Adipose tissue (tissue), 3 donors: ENCODE measurements around the gene VPS13D. TPM values are rescaled to one million over a fixed set of nuclear protein-coding genes. Genes with fewer than 3 reads are reported as not detected.

Experiments
- H3K27ac ChIP-seq: one replicate; pipeline ENCODE4 v1.5.1; 2013; ENCODE audit warnings: low read depth, low read length
- WGBS, 3 donors: extraction: QIAGEN DNeasy Blood & Tissue Kit; methylation state at CpG; one replicate each; pipeline ENCODE4 v1.1.7; 2013; 5-methylcytosine and 5-hydroxymethylcytosine counted together
- polyA plus RNA-seq, 3 donors: library from polyadenylated mRNA; stranded (reverse); fragments of 200-250 nt; gene quantifications; one replicate each; pipeline ENCODE4 v1.2.3, GENCODE V29; 2013
- donor health status: healthy with polysubstance abuse.
- donor health status: Bipolar disorder and iron deficiency.
- donor health status: healthy.

VPS13D gene
- polyA plus RNA-seq, 3 donors, result 10.6 to 40.7 (median 23.4) TPM

GRCh38 chr1:12343823-12344487 lies 114.1 kb downstream of the VPS13D start:
- 47 to 78% (median 52%) methylated on average over 2 of the region's 2 CpGs for WGBS, 3 donors
- H3K27ac ChIP-seq, result no peak overlapping the region

- 18 to 67% (median 20%) methylated on average over 9 of the region's 9 CpGs for WGBS, 3 donors
- H3K27ac ChIP-seq, result peak overlapping the region; percentile 11
Observed at GRCh38 chr1:12344596-12345349, 114.9 kb downstream of the VPS13D start.

GRCh38 chr1:12345350-12346217 lies 115.8 kb downstream of the VPS13D start:
- H3K27ac ChIP-seq, result no peak overlapping the region
- WGBS, 3 donors, result 26 to 59% (median 28%) methylated on average over 7 of the region's 7 CpGs

GRCh38 chr1:12346483-12347151 lies 116.8 kb downstream of the VPS13D start:
- WGBS, 3 donors, result 29 to 86% (median 79%) methylated on average over 5 of the region's 5 CpGs
- H3K27ac ChIP-seq, result no peak overlapping the region

GRCh38 chr1:12348113-12348512 lies 118.3 kb downstream of the VPS13D start:
- 76 to 84% (median 79%) methylated on average over 1 of the region's 1 CpG for WGBS, 3 donors
- H3K27ac ChIP-seq, result no peak overlapping the region

- WGBS, 3 donors, result 65 to 89% (median 89%) methylated on average over 1 of the region's 1 CpG
- no peak overlapping the region for H3K27ac ChIP-seq
Observed at GRCh38 chr1:12353981-12354380, 124.2 kb downstream of the VPS13D start.

- WGBS, 3 donors, result 40 to 76% (median 74%) methylated on average over 8 of the region's 8 CpGs
- no peak overlapping the region for H3K27ac ChIP-seq
Observed at GRCh38 chr1:12356004-12356890, 126.4 kb downstream of the VPS13D start.

- WGBS, 3 donors, result 91 to 95% (median 93%) methylated on average over 6 of the region's 6 CpGs
- no peak overlapping the region for H3K27ac ChIP-seq
Observed at GRCh38 chr1:12358499-12358898, 128.7 kb downstream of the VPS13D start.

- WGBS, 3 donors, result 62 to 70% (median 64%) methylated on average over 3 of the region's 3 CpGs
- no peak overlapping the region for H3K27ac ChIP-seq
Observed at GRCh38 chr1:12359359-12360133, 129.7 kb downstream of the VPS13D start.

GRCh38 chr1:12368646-12369045 lies 138.8 kb downstream of the VPS13D start:
- 52 to 80% (median 76%) methylated on average over 2 of the region's 2 CpGs for WGBS, 3 donors
- no peak overlapping the region for H3K27ac ChIP-seq

- WGBS, 3 donors, result 94 to 95% (median 95%) methylated on average over 6 of the region's 6 CpGs
- H3K27ac ChIP-seq, result no peak overlapping the region
Observed at GRCh38 chr1:12369258-12369657, 139.4 kb downstream of the VPS13D start.

GRCh38 chr1:12370333-12370975 lies 140.6 kb downstream of the VPS13D start:
- WGBS, 3 donors, result 68 to 82% (median 68%) methylated on average over 5 of the region's 5 CpGs
- no peak overlapping the region for H3K27ac ChIP-seq

- WGBS, 3 donors, result 82 to 97% (median 88%) methylated on average over 5 of the region's 5 CpGs
- no peak overlapping the region for H3K27ac ChIP-seq
Observed at GRCh38 chr1:12371053-12371452, 141.2 kb downstream of the VPS13D start.

- 93 to 97% (median 96%) methylated on average over 2 of the region's 2 CpGs for WGBS, 3 donors
- no peak overlapping the region for H3K27ac ChIP-seq
Observed at GRCh38 chr1:12372180-12372579, 142.3 kb downstream of the VPS13D start.

GRCh38 chr1:12372761-12373160 lies 142.9 kb downstream of the VPS13D start:
- no peak overlapping the region for H3K27ac ChIP-seq
- 72 to 93% (median 79%) methylated on average over 3 of the region's 3 CpGs for WGBS, 3 donors

- H3K27ac ChIP-seq, result no peak overlapping the region
- 96 to 99% (median 99%) methylated on average over 4 of the region's 4 CpGs for WGBS, 3 donors
Observed at GRCh38 chr1:12375133-12375829, 145.5 kb downstream of the VPS13D start.
